Left lung (tissue), 8 donors: ENCODE results near the gene CDKN3. TPM values are rescaled to one million over a fixed set of nuclear protein-coding genes. Genes with fewer than 3 reads are reported as not detected.

ENCODE experiments used
- polyA plus RNA-seq, 6 donors: library from polyadenylated mRNA; unstranded; fragments of 120-200 nt; gene quantifications; one replicate each; pipeline ENCODE4 v1.2.1, GENCODE V29; 2013; ENCODE audit not compliant: insufficient read length in 6 of 6
- total RNA-seq, 2 donors: library from RNA; stranded (reverse); fragmentation: NEBNext Ultra II Directional; extraction: Animal tissue kit (Norgen Biotek cat#: 25700); gene quantifications; one replicate each; pipeline ENCODE4 v1.2.1, GENCODE V29; 2021
- donor health status: DM: no; HTN: yes; CAD: no.
- donor health status: DM: no; HTN: no; CAD: no.

CDKN3 gene
- total and polyA plus RNA-seq, 8 donors = 2.7 to 38.7 (median 20.2) TPM

Other genes with a start within 250 kb of the CDKN3 start
- gene CNIH1, start 44.4 kb downstream of the CDKN3 start, total RNA-seq = 100 to 1,000 TPM; 124 to 145 TPM
- gene CNIH1, start 44.4 kb downstream of the CDKN3 start, polyA plus RNA-seq = 100 to 1,000 TPM; 119 to 139 (median 129) TPM
- gene GMFB, start 92.0 kb downstream of the CDKN3 start, total RNA-seq = 10 to 100 TPM; 54.8 to 70.3 TPM
- 10 to 100 TPM; 67.2 to 73.9 (median 71.0) TPM for gene GMFB, start 92.0 kb downstream of the CDKN3 start, polyA plus RNA-seq
- gene CGRRF1, start 112.9 kb downstream of the CDKN3 start, total RNA-seq = 10 to 100 TPM; 17.5 to 20.1 TPM
- 10 to 100 TPM; 21.8 to 31.7 (median 27.9) TPM for gene CGRRF1, start 112.9 kb downstream of the CDKN3 start, polyA plus RNA-seq
- 10 to 100 TPM; 22.3 to 40.5 TPM for gene SAMD4A, start 170.1 kb downstream of the CDKN3 start, total RNA-seq
- gene SAMD4A, start 170.1 kb downstream of the CDKN3 start, polyA plus RNA-seq = 10 to 100 TPM in 1 of 6 donors, 1 to 10 TPM in 5; 4.5 to 10.1 (median 7.6) TPM